SIG-M5 (cell line): ENCODE measurements around the gene LRMDA.

ENCODE experiments used
- DNase-seq: peaks from one replicate; lab custom pipeline; 2025; lab: John Stamatoyannopoulos, UW

Gene LRMDA

DNA sequence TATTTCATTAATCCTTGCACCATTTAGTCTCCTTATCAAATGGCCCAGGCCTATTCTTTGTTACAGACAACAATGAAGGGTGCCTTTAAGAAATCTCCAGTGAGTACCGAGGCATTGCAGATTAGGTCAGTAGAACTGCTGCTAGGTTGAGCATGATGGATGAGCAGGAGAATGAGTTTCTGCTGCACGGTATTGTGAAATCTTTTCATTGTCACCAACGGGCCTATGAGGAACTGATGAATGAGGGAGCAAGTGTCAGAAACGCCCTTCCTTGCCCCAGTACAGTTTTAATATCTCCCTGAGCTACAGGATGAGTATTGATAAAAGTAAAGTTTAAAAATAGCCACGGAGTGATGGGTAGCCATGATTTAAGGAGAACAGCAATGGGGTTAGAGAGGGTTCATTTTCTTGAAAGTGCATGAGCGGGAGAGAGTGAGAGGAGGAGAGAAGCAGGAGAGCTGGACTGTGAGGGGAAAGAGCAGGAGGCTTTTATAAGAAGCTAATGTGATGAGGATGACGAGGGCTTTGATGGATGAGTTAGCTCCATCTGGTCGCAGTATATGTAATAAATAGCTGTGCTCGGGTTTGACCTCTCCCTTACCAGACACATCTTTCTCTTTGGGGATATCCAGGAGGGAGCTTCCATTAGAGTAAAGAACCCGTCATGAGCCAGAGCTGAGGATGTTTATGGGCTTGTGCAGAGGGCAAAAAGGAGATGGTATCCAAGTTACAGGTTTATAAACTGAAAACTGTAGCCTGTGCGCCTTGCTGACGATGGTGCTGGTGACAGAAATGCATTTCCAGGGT lies 526.1 kb downstream of the LRMDA start:
- DNase-seq: peak; percentile 9

DNA sequence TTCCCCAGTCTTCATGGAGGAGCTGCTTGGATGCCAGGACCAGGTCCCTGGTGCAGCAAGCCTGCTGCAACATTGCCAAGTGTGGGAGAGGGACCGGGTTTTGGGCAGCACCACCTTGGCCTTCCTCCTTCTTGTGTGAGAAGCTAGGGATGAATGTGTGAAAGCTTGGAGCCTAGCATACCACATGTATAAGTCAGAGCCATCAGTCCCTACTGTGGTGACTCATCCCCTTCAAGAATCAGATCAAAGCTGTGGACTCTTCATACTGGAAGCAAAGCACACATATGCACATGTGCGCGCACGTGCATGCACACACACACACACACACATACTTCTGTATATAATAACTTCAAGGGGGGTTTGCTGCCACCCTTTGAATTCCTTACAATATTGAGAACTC lies 527.8 kb downstream of the LRMDA start:
- no peak for DNase-seq

DNA sequence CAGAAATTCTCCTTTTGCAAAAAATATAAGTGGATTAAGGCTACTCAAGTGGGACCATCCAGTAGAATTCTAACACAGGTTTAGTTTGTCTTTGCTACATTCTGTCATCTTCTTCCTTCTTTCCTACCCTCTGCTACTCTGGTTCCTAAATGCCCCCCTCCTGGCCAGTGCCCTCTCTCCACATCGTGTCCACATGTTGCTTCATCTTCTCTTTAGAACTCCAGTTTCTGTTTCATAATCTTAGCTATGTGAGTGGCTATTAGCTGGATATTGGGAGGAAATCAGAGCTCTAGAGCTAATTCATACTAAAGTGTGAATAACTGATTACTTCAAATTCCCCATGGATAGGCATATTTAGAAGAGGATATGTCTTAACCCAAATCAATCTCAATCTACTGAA lies 528.5 kb downstream of the LRMDA start:
- no peak for DNase-seq

DNA sequence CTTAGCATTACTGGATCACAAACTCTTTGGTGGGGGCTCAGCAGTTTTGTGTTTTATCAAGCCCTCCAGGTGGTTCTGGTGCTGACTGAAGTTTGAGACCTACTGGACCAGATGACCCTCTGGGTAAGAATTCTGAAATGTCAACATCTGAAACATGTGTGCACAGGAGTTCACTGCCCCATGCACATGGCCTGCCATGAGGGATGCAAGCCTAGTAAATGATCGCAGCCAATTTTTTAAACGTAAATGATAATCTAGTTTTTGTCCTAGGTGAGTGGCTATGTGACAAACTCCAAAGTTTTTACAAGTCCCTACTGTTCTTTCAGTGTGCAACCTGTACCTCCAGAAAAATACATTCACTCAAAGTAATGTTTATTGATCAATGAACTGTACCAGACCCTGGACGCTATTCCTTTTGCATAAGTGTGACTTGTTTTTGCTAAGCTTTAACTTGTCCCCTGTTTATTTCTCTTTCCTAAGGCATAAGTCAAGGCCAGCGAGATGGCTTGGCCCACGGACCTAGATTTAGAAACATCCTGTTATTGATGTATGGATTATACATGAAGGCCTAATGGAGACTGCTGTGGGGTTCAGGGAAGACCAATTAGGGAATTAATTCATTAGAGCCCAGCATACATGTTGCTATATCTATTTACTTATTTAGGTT lies 531.1 kb downstream of the LRMDA start:
- no peak for DNase-seq

DNA sequence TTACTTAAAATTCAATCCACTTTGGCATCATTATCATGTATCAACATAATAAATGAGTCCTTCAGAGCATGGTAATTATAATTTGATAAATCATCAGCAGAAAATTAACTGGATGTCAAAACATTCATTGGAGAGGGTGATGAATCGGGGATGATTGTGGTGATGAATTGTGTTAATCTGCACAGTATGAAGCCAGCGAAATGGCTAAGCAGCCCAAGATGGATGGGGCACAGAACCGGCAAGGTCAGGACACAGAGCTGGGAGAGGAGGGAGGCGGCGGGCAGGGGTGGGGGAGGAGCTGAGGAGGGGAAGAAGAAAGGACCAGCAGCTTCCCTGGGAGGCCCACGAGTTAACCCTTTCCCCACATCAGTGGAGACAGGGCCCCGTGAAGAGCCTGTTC lies 536.1 kb downstream of the LRMDA start:
- no peak for DNase-seq

DNA sequence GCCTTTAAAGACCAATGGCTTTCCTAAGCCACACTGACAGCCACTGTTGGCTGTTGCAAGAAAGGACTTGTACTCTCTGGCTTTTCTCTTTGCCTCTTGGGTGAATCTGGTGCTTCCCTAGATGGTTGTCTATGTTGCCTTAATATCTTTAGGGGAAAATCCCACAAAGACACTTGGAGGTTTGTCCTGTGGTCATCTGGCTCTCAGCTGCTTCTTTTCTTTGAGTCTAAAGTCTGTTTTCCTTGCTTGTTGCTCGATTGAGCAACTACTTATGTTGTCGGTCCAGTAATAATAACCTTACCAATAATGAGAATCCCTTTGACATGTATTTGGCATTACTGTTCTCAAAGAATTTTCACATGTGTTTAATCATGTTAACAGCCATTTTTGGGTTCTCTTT lies 537.6 kb downstream of the LRMDA start:
- no peak for DNase-seq

DNA sequence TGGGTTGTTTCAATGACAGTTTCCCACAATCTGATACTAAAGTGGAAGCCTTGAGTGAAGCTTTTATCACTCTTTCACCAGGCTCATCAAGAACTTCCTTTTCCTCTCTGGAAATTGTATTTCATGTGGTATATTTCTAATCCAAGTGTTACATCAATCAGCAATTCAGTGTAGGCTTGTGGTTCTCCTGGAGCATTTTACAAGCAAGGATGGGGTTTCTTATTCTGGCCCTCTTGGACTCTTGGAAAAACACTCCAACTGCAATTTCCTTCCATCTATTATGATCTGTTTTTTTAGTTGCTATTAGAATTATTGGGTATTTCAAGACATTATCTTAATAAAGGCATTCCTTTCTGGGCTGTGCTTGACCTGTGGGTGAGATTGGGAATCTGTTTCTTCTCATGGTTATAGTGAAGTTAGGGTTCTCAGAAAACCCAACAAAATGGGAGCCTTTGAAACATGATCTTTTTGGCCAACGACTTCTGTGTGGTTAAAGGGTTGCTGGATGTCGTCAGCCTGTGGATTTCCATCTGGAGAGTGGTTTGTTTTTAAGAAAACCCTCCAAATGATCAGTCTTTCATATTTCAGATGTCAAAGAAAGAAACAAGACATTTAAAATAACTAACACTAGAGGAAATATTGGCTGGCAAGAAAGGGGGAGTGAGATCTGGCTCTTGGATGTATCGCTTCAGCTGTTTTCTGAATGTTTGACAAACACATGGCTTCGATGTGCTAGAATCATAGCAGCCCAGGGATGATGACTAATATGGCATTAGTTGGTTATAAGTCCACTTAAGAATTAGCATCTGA lies 540.2 kb downstream of the LRMDA start:
- no peak for DNase-seq

DNA sequence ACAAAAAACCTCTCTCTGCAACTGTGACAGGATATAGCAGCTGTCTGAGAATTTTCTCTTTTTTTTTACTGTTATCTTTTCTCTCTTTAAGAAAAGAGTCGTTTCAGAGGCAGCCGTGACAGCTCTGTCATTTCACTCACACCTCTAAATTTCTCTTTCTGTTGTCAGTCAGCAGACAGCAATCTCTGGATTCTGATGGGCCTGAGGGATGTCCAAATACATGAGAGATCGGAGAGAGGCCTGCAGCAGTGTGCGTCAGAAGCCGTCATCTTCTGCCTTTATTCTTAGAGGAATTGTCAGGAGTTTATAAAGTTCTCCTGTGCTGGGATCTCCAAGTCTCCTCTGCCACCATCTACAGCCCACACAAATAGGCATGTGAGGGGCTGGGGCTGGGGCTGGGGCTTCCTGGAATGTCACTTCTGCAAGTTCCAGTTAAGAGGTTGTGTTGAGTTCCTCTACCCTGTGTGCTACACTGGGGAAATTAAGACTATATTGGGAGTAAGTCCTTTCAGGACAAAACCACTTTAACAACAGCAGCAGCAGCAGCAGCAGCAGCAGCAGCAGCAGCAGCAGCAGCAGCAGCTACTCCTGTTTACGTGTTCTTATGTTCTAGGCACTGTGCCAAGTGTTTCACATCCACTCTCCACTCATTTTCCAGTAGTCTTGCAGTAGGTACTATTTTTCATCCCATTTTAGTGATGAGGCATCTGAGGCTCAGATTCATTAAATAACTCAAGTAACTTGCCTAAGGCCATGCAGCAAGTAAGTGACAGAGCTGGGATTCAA lies 541.3 kb downstream of the LRMDA start:
- DNase-seq: no peak

DNA sequence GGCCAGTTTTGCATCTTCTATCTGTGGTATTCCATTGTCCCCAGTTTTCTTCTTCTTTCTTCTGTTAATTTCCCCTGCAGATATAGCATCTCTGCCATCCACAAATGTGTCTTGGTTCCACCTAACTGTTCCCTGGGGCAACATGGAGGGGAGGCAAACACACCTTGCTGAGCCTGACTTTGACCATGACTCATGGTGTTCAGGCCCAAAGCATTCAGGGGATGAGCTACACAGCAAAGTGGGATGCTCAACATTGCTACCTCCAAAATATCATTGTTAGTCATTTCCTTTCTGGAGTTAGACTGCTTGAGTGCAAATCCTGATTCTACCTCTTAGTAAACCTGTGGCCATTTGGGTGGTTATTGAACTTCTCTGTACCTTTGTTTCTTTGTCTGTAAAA lies 542.7 kb downstream of the LRMDA start:
- no peak for DNase-seq

DNA sequence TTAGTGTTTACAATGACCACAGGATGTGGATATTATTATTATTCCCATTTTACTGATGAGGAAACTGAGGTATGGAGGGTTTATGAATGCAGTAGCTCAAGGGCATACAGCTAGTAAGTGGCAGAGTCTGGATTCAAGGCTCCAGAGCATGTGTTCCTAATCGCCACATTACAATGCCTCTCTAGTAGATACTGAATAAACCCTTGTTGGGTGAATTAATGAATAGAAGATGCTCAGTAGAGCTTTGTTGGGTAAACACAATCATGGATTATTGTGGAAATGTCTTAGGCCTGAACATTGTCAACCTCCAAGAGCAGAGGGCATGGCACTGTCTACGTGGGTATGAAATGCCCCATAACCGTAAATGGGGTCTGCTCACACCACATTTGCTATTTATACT lies 545.3 kb downstream of the LRMDA start:
- no peak for DNase-seq

DNA sequence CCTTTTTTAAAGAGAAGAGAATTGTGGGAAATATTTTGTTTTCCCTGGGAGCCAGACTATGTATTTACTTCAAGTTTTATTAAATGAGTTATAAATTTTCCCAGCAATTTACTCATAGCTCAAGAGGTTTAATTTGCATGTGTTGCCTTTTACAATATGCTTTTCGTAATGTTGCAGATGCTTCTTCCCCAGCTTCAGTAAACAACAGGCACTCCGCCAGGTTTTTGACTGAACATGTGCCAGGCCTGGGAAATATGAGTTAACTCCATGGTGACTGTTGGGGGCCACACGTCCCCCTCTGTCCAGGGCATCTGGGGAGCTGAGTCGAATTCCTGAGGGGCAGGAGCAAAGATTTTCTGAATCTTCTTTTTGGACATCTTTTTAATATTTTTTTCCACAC lies 545.7 kb downstream of the LRMDA start:
- DNase-seq: no peak

DNA sequence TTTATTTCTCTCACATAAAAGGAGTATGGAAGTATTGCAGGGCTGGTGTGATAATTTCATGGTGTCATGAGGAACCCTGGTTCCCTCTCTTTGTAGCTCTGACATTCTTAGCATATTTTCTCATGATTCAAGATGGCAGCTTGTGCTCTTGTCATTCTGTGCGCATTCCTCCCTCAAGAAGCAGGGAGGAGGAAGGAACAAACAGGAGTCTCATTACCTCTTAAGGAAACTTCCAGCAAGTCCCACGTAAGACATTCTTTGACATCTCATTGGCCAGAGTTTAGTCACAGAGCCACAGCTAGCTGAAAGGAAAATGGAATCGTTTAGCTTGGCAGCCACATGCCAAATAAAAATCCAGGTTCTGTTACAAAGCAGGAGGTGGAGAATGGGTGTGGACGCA lies 546.8 kb downstream of the LRMDA start:
- DNase-seq: no peak

DNA sequence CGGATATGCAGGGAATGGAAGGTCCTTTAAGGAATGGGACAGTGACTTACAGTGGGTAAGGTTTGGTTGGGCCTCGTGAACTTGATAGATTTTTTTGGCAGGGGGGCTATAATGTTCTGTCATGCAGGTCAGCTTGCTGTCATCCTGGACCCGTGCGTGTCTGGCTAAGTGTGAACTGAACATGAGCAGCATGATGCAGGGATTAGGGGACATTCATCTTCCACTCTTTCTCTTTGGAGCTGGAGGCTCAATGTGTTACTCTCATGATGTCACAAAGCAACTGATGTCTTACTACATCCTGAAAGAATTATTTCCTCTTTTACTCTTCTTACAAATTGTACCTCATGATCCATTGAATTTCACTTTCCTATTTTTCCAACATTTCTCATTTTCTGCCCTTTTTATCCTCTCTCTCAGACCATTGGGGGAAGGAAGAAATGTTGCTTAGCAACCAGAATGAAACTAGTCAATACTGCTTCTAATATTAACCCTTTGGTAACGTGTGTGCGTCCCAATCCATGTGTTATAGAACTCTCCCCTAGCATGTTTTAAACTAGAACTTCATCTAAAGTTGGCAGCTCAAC lies 549.1 kb downstream of the LRMDA start:
- no peak for DNase-seq

DNA sequence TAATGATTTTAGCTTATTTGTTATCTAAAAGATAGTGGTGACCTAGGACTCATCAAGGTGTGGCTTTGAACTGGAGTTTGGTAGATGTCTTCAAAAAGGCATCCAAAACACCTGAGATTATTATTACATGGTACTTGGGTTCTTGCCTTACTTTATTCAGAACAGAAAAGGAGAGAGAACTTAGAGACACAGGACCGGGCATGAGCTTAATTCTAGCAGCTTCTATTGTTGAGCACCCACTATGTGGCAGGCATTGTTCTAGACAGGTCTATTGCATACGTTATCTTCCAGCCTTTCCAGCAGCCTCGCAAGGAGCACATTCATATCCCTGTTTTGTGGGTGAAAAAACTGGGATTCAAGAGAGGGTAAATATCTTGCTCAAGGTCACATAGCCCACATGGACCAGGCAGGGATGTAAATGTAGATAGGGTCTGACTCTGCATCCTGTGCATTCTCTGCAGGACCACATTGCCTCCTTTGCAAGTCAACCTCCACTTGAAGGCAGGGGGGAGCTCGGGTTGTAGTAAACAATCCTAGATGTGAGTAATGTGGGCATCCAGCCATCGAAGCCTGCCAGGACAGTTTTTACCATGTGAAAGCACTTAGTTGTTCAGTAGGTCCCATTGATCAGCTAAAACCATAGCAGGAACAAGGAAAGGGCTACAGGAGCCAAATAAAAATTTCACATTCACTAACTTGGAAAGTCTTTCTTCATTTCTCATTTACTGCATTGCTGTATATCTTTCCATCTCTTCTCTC lies 551.4 kb downstream of the LRMDA start:
- no peak for DNase-seq

DNA sequence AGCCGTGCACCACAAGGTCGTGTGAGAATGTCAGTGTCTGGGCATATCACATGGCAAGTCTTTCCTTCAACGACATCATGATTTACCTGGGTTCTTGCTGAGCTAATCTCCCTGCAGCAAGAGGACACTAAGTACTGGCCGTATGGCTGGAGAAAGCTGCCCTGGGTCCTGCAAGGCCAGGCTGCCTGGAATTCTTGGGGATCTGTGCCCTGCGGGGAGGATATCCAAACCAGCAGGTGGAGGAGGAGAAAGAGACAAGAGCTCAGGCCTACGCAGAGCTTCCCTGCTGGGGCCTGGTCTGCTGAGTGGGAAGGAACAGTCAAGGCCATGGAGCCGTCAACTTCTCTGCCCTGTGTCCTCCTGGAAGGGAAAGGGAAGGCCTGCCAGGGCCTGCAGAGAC lies 552.6 kb downstream of the LRMDA start:
- DNase-seq: no peak

DNA sequence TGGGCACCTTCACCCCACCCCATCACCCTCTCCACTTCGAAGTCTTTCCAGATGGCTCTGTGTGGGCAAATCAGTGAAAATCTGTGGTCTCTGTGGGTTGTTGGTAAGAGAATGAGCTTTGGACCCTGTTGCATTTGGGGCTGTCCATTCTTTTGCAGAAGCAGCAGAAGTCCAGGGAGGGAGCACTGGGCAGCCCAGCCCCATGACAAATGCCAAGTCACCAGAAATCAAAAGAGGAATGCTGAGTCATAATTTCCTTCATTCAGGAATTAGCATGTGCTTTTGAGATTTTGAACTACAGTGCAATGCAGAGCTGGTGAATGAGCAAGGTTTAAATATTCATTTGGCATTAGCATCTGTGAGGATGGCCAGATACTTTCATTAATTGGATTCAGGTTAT lies 556.2 kb downstream of the LRMDA start:
- DNase-seq: no peak

DNA sequence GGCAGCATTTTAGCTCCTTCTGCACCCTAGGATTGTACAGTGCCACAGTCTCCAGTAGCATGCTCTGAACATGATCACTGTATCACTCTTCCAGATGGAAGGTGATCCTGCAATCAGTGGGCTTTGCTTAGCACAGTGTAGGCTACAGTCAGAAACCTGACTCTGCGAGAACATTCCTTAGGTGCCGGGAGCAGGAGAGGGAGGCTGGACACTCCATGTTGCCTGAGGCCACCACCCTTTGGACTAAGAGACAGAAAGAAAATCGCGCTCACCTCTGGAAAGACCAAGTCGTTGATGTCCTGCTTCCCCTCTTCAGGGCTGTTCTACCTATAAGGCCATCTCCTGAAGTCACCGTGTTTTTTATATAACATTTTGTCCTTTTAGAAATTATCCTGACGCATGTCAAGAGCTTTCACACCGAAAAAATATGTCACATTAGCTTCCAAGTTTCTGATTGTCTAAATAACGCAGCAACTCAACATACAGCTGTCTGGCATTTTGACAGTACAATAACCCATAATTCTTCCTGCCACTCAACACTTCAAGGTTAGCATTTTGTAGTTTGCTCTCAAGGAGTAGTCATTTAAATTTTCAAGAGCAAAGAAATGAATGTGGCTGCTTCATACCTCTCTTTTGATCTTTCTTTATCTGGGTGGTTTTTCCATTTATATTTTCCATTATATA lies 563.1 kb downstream of the LRMDA start:
- no peak for DNase-seq

DNA sequence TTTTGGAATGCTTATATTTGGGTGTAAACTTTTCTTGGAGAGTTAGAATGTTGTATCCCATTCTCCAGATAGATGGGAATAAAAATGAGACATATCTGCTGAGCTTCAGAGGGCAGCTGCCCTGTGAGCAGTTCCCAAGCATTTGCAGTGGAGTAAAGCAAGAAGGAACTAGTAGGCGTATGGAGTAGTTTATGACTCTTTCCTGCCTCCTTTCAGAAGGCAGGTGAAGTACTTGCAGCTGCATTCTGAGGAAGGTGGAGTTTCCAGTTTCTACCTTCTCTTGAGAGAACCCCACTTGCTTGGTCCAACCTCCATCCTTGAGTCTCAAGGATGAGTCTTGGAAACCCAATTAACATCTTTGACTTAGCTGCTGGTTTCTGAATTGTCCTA lies 563.6 kb downstream of the LRMDA start:
- DNase-seq: no peak

DNA sequence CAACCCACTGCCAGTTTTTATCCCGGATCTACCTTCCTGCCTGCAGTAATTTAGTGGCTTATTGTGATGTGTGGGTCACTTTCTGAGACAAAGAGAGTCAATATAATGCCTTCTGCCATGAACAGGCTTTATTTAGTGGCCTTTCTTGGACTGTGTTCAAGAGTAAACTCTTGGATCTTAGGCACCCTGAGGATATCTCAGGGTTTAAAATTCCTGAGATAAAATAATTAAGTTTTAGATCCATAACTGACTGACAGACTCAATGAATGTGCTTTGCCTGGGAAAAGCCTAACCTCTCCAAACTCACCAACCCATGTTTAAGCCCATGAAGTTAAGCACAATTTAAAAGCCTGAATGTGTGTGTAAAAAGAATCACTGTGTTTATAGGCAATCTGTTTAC lies 564.3 kb downstream of the LRMDA start:
- DNase-seq: no peak

DNA sequence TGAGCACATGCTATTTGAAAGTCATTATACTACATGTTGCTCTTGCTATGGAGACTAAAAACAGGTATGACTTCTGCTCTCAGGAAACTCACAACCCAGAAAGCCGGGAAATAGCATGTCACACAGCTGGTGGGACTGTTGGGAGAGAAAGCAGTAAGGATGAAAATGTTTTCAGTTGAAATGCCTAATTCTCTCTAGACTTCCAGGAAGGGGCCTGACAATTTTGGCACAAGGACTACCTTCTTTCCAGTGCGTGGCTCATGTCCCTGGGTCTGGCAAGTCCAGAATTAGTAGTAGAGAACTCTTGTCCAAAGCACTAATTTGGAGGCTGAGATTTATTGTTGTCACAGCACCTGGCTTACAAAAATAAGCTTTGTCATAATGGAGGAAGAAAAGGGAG lies 567.6 kb downstream of the LRMDA start:
- DNase-seq: no peak
